H1 (cell line): Measurements from ENCODE around the gene BROX. TPM values are rescaled to one million over a fixed set of nuclear protein-coding genes. Genes with fewer than 3 reads are reported as not detected.

ENCODE experiments used
- CTCF ChIA-PET: fragments of 300-600 bp; sonication (Branson Sonifier 250); formaldehyde crosslinking; loops from one replicate; lab custom pipeline; 2021; ENCODE audit not compliant: partially characterized antibody; lab: Charles Lee
- POLR2A ChIA-PET: fragments of 300-600 bp; sonication (Branson Sonifier 250); formaldehyde crosslinking; loops from one replicate; lab custom pipeline; 2021; ENCODE audit warnings: inconsistent platforms; ENCODE audit not compliant: partially characterized antibody; lab: Charles Lee
- DNase-seq, 2 experiments: peaks; one replicate each; pipeline versions ENCODE4 v3.0.0 to v3.0.0-alpha.2; 2010 to 2022; ENCODE audit warnings: low spot score in 2 of 2, low read depth in 1 of 2, mixed read lengths in 1 of 2
- FAIRE-seq: peaks from 2 replicates; lab custom pipeline; 2011; peaks lifted over from hg19 to GRCh38; lab: Jason Lieb, UNC
- H2AFZ ChIP-seq: 2 replicates; pipeline ENCODE4 v1.8.1; 2012; ENCODE audit warnings: low read length, inconsistent platforms
- H2AK5ac ChIP-seq: 2 replicates; pipeline ENCODE4 v1.6.1; 2013; ENCODE audit warnings: low read depth, low read length
- H2BK120ac ChIP-seq: replicated peaks from 2 replicates; pipeline ENCODE3; 2013; ENCODE audit warnings: low read depth, low read length, inconsistent platforms
- H2BK12ac ChIP-seq: 2 replicates; pipeline ENCODE4 v1.6.1; 2013; ENCODE audit warnings: low read depth, low read length
- H2BK15ac ChIP-seq: 2 replicates; pipeline ENCODE4 v1.6.1; 2013; ENCODE audit warnings: low read length
- H2BK20ac ChIP-seq: 2 replicates; pipeline ENCODE4 v1.6.1; 2013; ENCODE audit warnings: low read length
- H2BK5ac ChIP-seq: 2 replicates; pipeline ENCODE4 v1.6.1; 2013; ENCODE audit warnings: low read depth, low read length
- H3K14ac ChIP-seq: 2 replicates; pipeline ENCODE4 v1.6.1; 2013; ENCODE audit warnings: inconsistent platforms; ENCODE audit not compliant: insufficient read length
- H3K18ac ChIP-seq: 2 replicates; pipeline ENCODE4 v1.6.1; 2013; ENCODE audit warnings: low read length; ENCODE audit errors: extremely low read depth
- H3K23ac ChIP-seq: 2 replicates; pipeline ENCODE4 v1.6.1; 2013; ENCODE audit warnings: inconsistent platforms; ENCODE audit not compliant: insufficient read length
- H3K23me2 ChIP-seq: 2 replicates; pipeline ENCODE4 v1.6.1; 2013; ENCODE audit warnings: low read depth, low read length
- H3K27ac ChIP-seq: 2 replicates; pipeline ENCODE4 v1.6.1; 2011; ENCODE audit warnings: low read depth, low read length, inconsistent platforms
- H3K27me3 ChIP-seq, 4 experiments: replicated peaks in 1 of 4; 1 replicate in 1 of 4; 2 replicates in 3 of 4; pipeline versions ENCODE4 v1.6.1 to v1.8.1; 2011 to 2013; ENCODE audit warnings: low read length in 3 of 4, mild to moderate bottlenecking in 3 of 4, inconsistent platforms in 2 of 4, mixed read lengths in 2 of 4, moderate library complexity in 1 of 4; ENCODE audit not compliant: control insufficient read depth in 3 of 4, insufficient read depth in 3 of 4; ENCODE audit errors: extremely low read depth in 1 of 4
- H3K36me3 ChIP-seq, 4 experiments: 2 replicates each; pipeline versions ENCODE4 v1.6.1 to v1.8.1; 2011 to 2013; ENCODE audit warnings: mild to moderate bottlenecking in 4 of 4, low read length in 3 of 4, moderate library complexity in 2 of 4, control low read depth in 1 of 4, inconsistent platforms in 1 of 4; ENCODE audit not compliant: insufficient read depth in 4 of 4, control insufficient read depth in 2 of 4
- H3K4ac ChIP-seq: replicated peaks from 2 replicates; pipeline ENCODE3; 2013; ENCODE audit warnings: low read length, low read depth, mixed read lengths, inconsistent platforms; ENCODE audit not compliant: insufficient read length
- H3K4me1 ChIP-seq, 4 experiments: replicated peaks in 1 of 4; 1 replicate in 1 of 4; 2 replicates in 3 of 4; pipeline versions ENCODE4 v1.6.1 to v1.8.1; 2011 to 2013; ENCODE audit warnings: low read length in 3 of 4, inconsistent platforms in 2 of 4, mixed read lengths in 1 of 4; ENCODE audit not compliant: insufficient read depth in 4 of 4, control insufficient read depth in 3 of 4
- H3K4me2 ChIP-seq, 2 experiments: 2 replicates each; pipeline versions ENCODE4 v1.6.1 to v1.8.1; 2011 to 2013; ENCODE audit warnings: low read depth in 2 of 2, low read length in 2 of 2, control low read depth in 1 of 2, inconsistent platforms in 1 of 2, mild to moderate bottlenecking in 1 of 2; ENCODE audit not compliant: insufficient read depth in 1 of 2
- H3K4me3 ChIP-seq, 4 experiments: fragments of 200-600, 300-600 bp in 1 of 4; sonication (generic), shearing (Covaris generic), sonication (Bioruptor Twin) in 1 of 4; 2 replicates each; pipeline versions ENCODE4 v1.5.1 to v1.8.1; 2011 to 2016; ENCODE audit warnings: low read length in 4 of 4, low read depth in 3 of 4, control low read depth in 2 of 4, inconsistent platforms in 2 of 4, mild to moderate bottlenecking in 2 of 4, mixed read lengths in 1 of 4, moderate library complexity in 1 of 4; ENCODE audit not compliant: insufficient read depth in 2 of 4; ENCODE audit errors: extremely low read depth in 1 of 4
- H3K56ac ChIP-seq: replicated peaks from 2 replicates; pipeline ENCODE3; 2013; ENCODE audit warnings: low read depth, mild to moderate bottlenecking, mixed read lengths, low read length, inconsistent platforms; ENCODE audit not compliant: insufficient read length
- H3K79me1 ChIP-seq: 2 replicates; pipeline ENCODE4 v1.6.1; 2013; ENCODE audit warnings: low read depth, low read length, control low read depth
- H3K79me2 ChIP-seq, 2 experiments: 2 replicates each; pipeline versions ENCODE4 v1.6.1 to v1.8.1; 2012 to 2013; ENCODE audit warnings: low read length in 2 of 2, mild to moderate bottlenecking in 2 of 2, inconsistent platforms in 1 of 2; ENCODE audit not compliant: insufficient read depth in 2 of 2, control insufficient read depth in 1 of 2
- H3K9ac ChIP-seq, 4 experiments: replicated peaks in 1 of 4; 1 replicate in 1 of 4; 2 replicates in 3 of 4; pipeline versions ENCODE4 v1.6.1 to v1.8.1; 2011 to 2013; ENCODE audit warnings: low read depth in 3 of 4, low read length in 3 of 4, control low read depth in 2 of 4, mild to moderate bottlenecking in 2 of 4, moderate library complexity in 2 of 4, inconsistent platforms in 1 of 4; ENCODE audit errors: extremely low read depth in 1 of 4
- H3K9me3 ChIP-seq, 2 experiments: 2 replicates each; pipeline versions ENCODE4 v1.6.1 to v1.8.1; 2012 to 2013; ENCODE audit warnings: mild to moderate bottlenecking in 2 of 2, moderate library complexity in 2 of 2, control low read depth in 1 of 2, inconsistent platforms in 1 of 2, low read depth in 1 of 2, low read length in 1 of 2, mixed read lengths in 1 of 2; ENCODE audit not compliant: insufficient read depth in 2 of 2
- H4K20me1 ChIP-seq, 2 experiments: replicated peaks in 1 of 2; 2 replicates each; pipeline versions ENCODE3 to v1.8.1; 2011 to 2013; ENCODE audit warnings: inconsistent platforms in 2 of 2, low read length in 2 of 2, mild to moderate bottlenecking in 1 of 2; ENCODE audit not compliant: insufficient read depth in 2 of 2, control insufficient read depth in 1 of 2
- H4K5ac ChIP-seq: 2 replicates; pipeline ENCODE4 v1.6.1; 2013; ENCODE audit warnings: low read length, low read depth, mixed read lengths, inconsistent platforms; ENCODE audit not compliant: insufficient read length
- H4K8ac ChIP-seq: 2 replicates; pipeline ENCODE4 v1.8.0; 2013; ENCODE audit warnings: mild to moderate bottlenecking, moderate library complexity, low read length, inconsistent platforms; ENCODE audit not compliant: insufficient read depth; ENCODE audit errors: extremely low read depth
- H4K91ac ChIP-seq: replicated peaks from 2 replicates; pipeline ENCODE3; 2013; ENCODE audit warnings: low read length, mixed read lengths, inconsistent platforms; ENCODE audit not compliant: insufficient read length
- ATF2 ChIP-seq: IDR thresholded peaks from 2 replicates; pipeline ENCODE4 v1.6.1; 2012; ENCODE audit warnings: low read length, inconsistent platforms
- BCL11A ChIP-seq, 2 experiments: IDR thresholded peaks; one replicate each; pipeline ENCODE4 v1.6.1; 2011; ENCODE audit warnings: low read depth in 2 of 2, low read length in 2 of 2, mild to moderate bottlenecking in 2 of 2
- EGR1 ChIP-seq: IDR thresholded peaks from 2 replicates; pipeline ENCODE4 v1.6.1; 2011; ENCODE audit warnings: low read depth, low read length, borderline replicate concordance
- EZH2 ChIP-seq: fragments of 200-600 bp; sonication (generic); IDR thresholded peaks from 2 replicates; pipeline ENCODE4 v1.7.1; 2012; ENCODE audit warnings: low read depth, mild to moderate bottlenecking, moderate library complexity, low read length, inconsistent platforms; ENCODE audit not compliant: severe bottlenecking
- HDAC2 ChIP-seq, 2 experiments: fragments of 300-600 bp in 1 of 2; sonication (generic) in 1 of 2; IDR thresholded peaks; 2 replicates each; pipeline ENCODE4 v1.6.1; 2011 to 2012; ENCODE audit warnings: low read depth in 2 of 2, low read length in 2 of 2, mild to moderate bottlenecking in 2 of 2, moderate library complexity in 2 of 2, borderline replicate concordance in 1 of 2, inconsistent platforms in 1 of 2
- JUND ChIP-seq: IDR thresholded peaks from 2 replicates; pipeline ENCODE4 v1.6.1; 2011; ENCODE audit warnings: mild to moderate bottlenecking, improper control_type of control experiment, low read length
- KDM1A ChIP-seq: fragments of 200-600, 300-600 bp; sonication (generic); IDR thresholded peaks from 2 replicates; pipeline ENCODE4 v1.7.1; 2016; ENCODE audit warnings: mild to moderate bottlenecking, low read length, borderline replicate concordance
- KDM5A ChIP-seq: fragments of 200-600 bp; IDR thresholded peaks from 2 replicates; pipeline ENCODE4 v1.7.1; 2012; ENCODE audit warnings: mild to moderate bottlenecking, low read length, inconsistent platforms, mixed read lengths
- NRF1 ChIP-seq: IDR thresholded peaks from 2 replicates; pipeline ENCODE4 v1.6.1; 2011; ENCODE audit warnings: mild to moderate bottlenecking, low read depth, low read length, improper control_type of control experiment
- POLR2AphosphoS5 ChIP-seq: IDR thresholded peaks from 2 replicates; pipeline ENCODE4 v1.6.1; 2011; ENCODE audit warnings: low read depth, low read length
- SIRT6 ChIP-seq: IDR thresholded peaks from one replicate; pipeline ENCODE4 v1.7.1; 2012; ENCODE audit warnings: low read length, inconsistent platforms
- SIX5 ChIP-seq: IDR thresholded peaks from 2 replicates; pipeline ENCODE4 v1.6.1; 2011; ENCODE audit warnings: mild to moderate bottlenecking, low read depth, low read length
- TBP ChIP-seq: IDR thresholded peaks from 2 replicates; pipeline ENCODE4 v1.6.1; 2011; ENCODE audit warnings: low read depth, low read length, improper control_type of control experiment
- WGBS, 2 experiments: shearing (Covaris generic) in 1 of 2; methylation state at CpG; one replicate each; pipeline versions ENCODE4 v1.1.6 to v1.1.7; 2013 to 2015; ENCODE audit warnings: low lambda C conversion rate in 2 of 2, mixed read lengths in 2 of 2, inconsistent platforms in 1 of 2, low coverage in 1 of 2, missing lambda C conversion rate in 1 of 2; ENCODE audit not compliant: insufficient replicate concordance in 2 of 2, insufficient coverage in 1 of 2, insufficient read length in 1 of 2; ENCODE audit errors: extremely low coverage in 1 of 2, missing lambda C conversion rate in 1 of 2; 5-methylcytosine and 5-hydroxymethylcytosine counted together
- polyA plus RNA-seq, 7 experiments: library from polyadenylated mRNA; depleted of rRNA in 3 of 7; stranded (reverse) in 5 of 7; unstranded in 2 of 7; fragments of >200 nt in 5 of 7; fragments of 200-250 nt in 2 of 7; gene quantifications; 1 replicate in 5 of 7; 2 replicates in 1 of 7; 4 replicates in 1 of 7; pipeline versions ENCODE4 v1.2.1 to v1.2.3, GENCODE V29; 2011 to 2013; ENCODE audit warnings: missing spikeins in 2 of 7, mixed read lengths in 2 of 7
- total RNA-seq: library from RNA; stranded (reverse); fragmentation: NEBNext Ultra II Directional; extraction: Animal tissue kit (Norgen Biotek cat#: 25700); gene quantifications from 2 replicates; pipeline ENCODE4 v1.2.1, GENCODE V29; 2021

BROX gene
- total and polyA plus RNA-seq, 2 of the 8 experiments (the other 6 are each of a cell fraction or from before 2014, with no cell fraction given), result 3.8 to 26.7 TPM

GRCh38 chr1:222777463-222777862 is 65.1 kb downstream of the BROX start:
- CTCF ChIA-PET, result interaction anchor here (0.6 to 1.1 kb wide), 2 partner anchors 16 to 1388 kb away, joined by 3 to 4 read pairs; no protein-coding TSS in a partner anchor
- no peak overlapping the region for H3K4me2 ChIP-seq
- TF ChIP-seq KDM5A, result no peak
- no peak for TF ChIP-seq SIX5
- TF ChIP-seq TBP, result no peak
- TF ChIP-seq EZH2, result no peak
- TF ChIP-seq HDAC2 (IDR thresholded peaks at IDR 0.05; ENCODE audit: borderline replicate concordance in 1 of 2, low read depth in 2 of 2, low read length in 2 of 2), result no peak
- TF ChIP-seq JUND, result no peak
- no peak for TF ChIP-seq ATF2
- TF ChIP-seq POLR2AphosphoS5, result no peak
- no peak for TF ChIP-seq BCL11A (IDR thresholded peaks at IDR 0.05; ENCODE audit: low read depth in 2 of 2, low read length in 2 of 2)
- no peak for TF ChIP-seq KDM1A
- no peak for TF ChIP-seq NRF1
- no peak for TF ChIP-seq EGR1
- TF ChIP-seq SIRT6, result no peak

More at GRCh38 chr1:222777463-222777862, 65.1 kb downstream of the BROX start:
- H2AK5ac ChIP-seq, result no peak overlapping the region
- no peak overlapping the region for H2BK5ac ChIP-seq
- H3K4me1 ChIP-seq, result no peaks in the 10 kb centered on the region
- H3K27ac ChIP-seq, result no peak overlapping the region
- no peak for DNase-seq
- no peak overlapping the region for H4K5ac ChIP-seq
- no peak overlapping the region for H3K23ac ChIP-seq
- H4K20me1 ChIP-seq, result no peaks in the 10 kb centered on the region
- H3K23me2 ChIP-seq, result no peaks in the 10 kb centered on the region
- no peak overlapping the region for H2BK12ac ChIP-seq
- H3K27me3 ChIP-seq, result no peaks in the 10 kb centered on the region
- no peaks in the 10 kb centered on the region for H3K9me3 ChIP-seq
- H2BK20ac ChIP-seq, result no peak overlapping the region
- H2BK15ac ChIP-seq, result no peak overlapping the region
- no peak overlapping the region for H2AFZ ChIP-seq
- H2BK120ac ChIP-seq, result no peak overlapping the region
- no peak overlapping the region for H3K4me3 ChIP-seq
- H3K14ac ChIP-seq, result no peak overlapping the region
- no peak overlapping the region for H3K18ac ChIP-seq
- H3K56ac ChIP-seq, result no peak overlapping the region
- no peak overlapping the region for H4K91ac ChIP-seq
- 100% methylated on average over 1 of the region's 1 CpG; no CpG with 5 or more reads in 1 of the 2 experiments for WGBS, 2 experiments
- no peak overlapping the region for H4K8ac ChIP-seq
- H3K4ac ChIP-seq, result no peak overlapping the region
- no peak overlapping the region for H3K9ac ChIP-seq
- H3K36me3 ChIP-seq, result no peaks in the 10 kb centered on the region
- POLR2A ChIA-PET, result no interaction called here
- no peaks in the 10 kb centered on the region for H3K79me2 ChIP-seq
- no peaks in the 10 kb centered on the region for H3K79me1 ChIP-seq
- no peak for FAIRE-seq
